HAP-1 (cell line): ENCODE measurements around the gene NTM.
A peak's percentile ranks its signal among the peaks of the same experiment; 100 is the strongest.

Experiments used
- DNase-seq, 2 experiments: peaks; one replicate each; pipeline ENCODE4 v3.0.0-alpha.2; 2016 to 2020; ENCODE audit warnings: low spot score in 2 of 2
- H3K27me3 ChIP-seq: fragments of 250-450 bp; sonication (Bioruptor Pico); 2 replicates; pipeline ENCODE4 v1.5.1; 2020; ENCODE audit warnings: low read depth, mild to moderate bottlenecking, moderate library complexity
- H3K36me3 ChIP-seq: fragments of 250-450 bp; sonication (Bioruptor Pico); replicated peaks from 2 replicates; pipeline ENCODE4 v1.5.1; 2020; ENCODE audit warnings: mild to moderate bottlenecking
- H3K4me1 ChIP-seq: fragments of 250-450 bp; sonication (Bioruptor Pico); 2 replicates; pipeline ENCODE4 v1.5.1; 2020; ENCODE audit warnings: mild to moderate bottlenecking
- H3K4me3 ChIP-seq: fragments of 250-450 bp; sonication (Bioruptor Pico); 2 replicates; pipeline ENCODE4 v1.5.1; 2020; ENCODE audit warnings: mild to moderate bottlenecking, moderate library complexity
- H3K9me3 ChIP-seq: fragments of 250-450 bp; sonication (Bioruptor Pico); 2 replicates; pipeline ENCODE4 v1.5.1; 2020; ENCODE audit warnings: mild to moderate bottlenecking, moderate library complexity
- in situ Hi-C: fragments of 300-500 bp; cut with MboI; formaldehyde crosslinking; loops from 3 replicates; pipeline ENCODE4 v1.14.3; 2020; ENCODE audit warnings: low sequenced_read_pairs, inconsistent platforms, mixed read lengths

The NTM gene

GRCh38 chr11:131855320-131855719 is 484.9 kb downstream of the NTM start:
- Histone ChIP-seq H3K36me3 (no peaks in the 10 kb centered on the region), H3K27me3 (no peaks in the 10 kb centered on the region), H3K4me3 (no peak overlapping the region), H3K9me3 (no peaks in the 10 kb centered on the region), H3K4me1 (no peaks in the 10 kb centered on the region)
- in situ Hi-C loops = no loop called here
- DNase-seq = no peak

GRCh38 chr11:131857246-131857645 is 486.8 kb downstream of the NTM start:
- Histone ChIP-seq H3K27me3 (no peaks in the 10 kb centered on the region), H3K9me3 (no peaks in the 10 kb centered on the region), H3K36me3 (no peaks in the 10 kb centered on the region), H3K4me1 (no peaks in the 10 kb centered on the region), H3K4me3 (no peak overlapping the region)
- no peak for DNase-seq
- in situ Hi-C loops = no loop called here

GRCh38 chr11:131858505-131858904 is 488.1 kb downstream of the NTM start:
- no peaks in the 10 kb centered on the region for H3K27me3 ChIP-seq
- H3K9me3 ChIP-seq = no peaks in the 10 kb centered on the region
- H3K4me1 ChIP-seq = no peaks in the 10 kb centered on the region
- no peaks in the 10 kb centered on the region for H3K36me3 ChIP-seq
- in situ Hi-C loops = no loop called here
- DNase-seq = no peak
- no peak overlapping the region for H3K4me3 ChIP-seq

DNA sequence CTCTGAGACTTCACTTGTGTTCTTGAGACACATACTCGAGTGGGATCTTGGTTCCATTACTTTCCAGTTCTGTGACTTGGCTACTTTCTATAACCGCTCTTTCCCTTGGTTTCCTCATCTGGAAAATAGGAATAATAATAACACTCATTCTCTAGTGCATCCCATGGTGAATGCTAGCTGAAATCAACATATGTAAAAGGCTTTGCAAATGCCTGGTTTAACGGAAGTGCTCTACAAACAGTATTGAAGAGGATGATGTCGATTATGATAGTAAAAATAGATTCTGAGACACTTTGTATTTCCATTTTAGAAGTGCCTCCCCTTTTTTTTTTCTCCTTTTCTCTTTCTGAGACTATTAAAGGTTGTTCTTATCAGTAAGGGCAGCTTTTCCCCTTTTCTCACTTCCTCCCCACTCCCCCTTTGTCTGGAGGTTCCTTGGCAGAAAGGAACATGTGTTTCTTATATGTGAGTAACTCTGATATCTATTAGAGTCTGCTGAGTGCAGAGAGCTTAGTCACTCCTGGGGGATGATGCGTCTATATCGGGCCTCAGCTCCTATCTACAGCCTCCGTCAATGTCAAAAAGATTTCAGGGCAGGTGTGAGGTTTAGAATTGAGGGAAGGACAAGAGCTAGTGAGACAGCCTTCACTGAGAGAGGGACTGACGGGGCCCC is 489.3 kb downstream of the NTM start:
- H3K4me1 ChIP-seq = no peaks in the 10 kb centered on the region
- H3K4me3 ChIP-seq = no peak overlapping the region
- DNase-seq = no peak
- no peaks in the 10 kb centered on the region for H3K9me3 ChIP-seq
- in situ Hi-C loops = no loop called here
- H3K27me3 ChIP-seq = no peaks in the 10 kb centered on the region
- H3K36me3 ChIP-seq = no peaks in the 10 kb centered on the region

DNA sequence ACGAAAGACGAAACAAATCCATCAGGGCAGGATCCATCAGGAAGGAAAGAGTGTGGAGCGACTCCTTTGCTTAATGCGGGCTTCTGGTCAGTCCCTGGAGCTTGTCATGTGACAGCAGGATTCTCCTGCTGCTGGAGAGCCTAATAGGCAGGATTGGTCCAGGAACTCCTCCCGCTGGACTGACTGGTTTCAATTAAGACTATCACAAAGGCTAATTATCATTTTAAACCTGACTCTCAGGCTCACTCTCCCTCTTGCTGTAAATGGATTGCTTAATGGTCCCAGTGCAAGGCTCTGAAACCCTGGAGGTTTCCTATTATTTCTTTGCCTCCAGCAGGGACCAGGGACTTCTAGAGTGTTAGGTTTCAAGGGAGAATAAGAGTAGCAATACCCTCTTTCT is 493.8 kb downstream of the NTM start:
- Histone ChIP-seq H3K4me1 (no peaks in the 10 kb centered on the region), H3K9me3 (no peaks in the 10 kb centered on the region), H3K27me3 (no peaks in the 10 kb centered on the region), H3K36me3 (no peaks in the 10 kb centered on the region), H3K4me3 (no peak overlapping the region)
- DNase-seq = no peak
- in situ Hi-C loops = no loop called here

GRCh38 chr11:131865860-131866259 is 495.4 kb downstream of the NTM start:
- Histone ChIP-seq H3K36me3 (no peaks in the 10 kb centered on the region), H3K4me1 (no peaks in the 10 kb centered on the region), H3K9me3 (no peaks in the 10 kb centered on the region), H3K27me3 (no peaks in the 10 kb centered on the region), H3K4me3 (no peak overlapping the region)
- no peak for DNase-seq
- in situ Hi-C loops = no loop called here

GRCh38 chr11:131866535-131867400 is 496.4 kb downstream of the NTM start:
- in situ Hi-C loops = no loop called here
- Histone ChIP-seq H3K36me3 (no peaks in the 10 kb centered on the region), H3K4me3 (no peak overlapping the region), H3K27me3 (no peaks in the 10 kb centered on the region), H3K4me1 (no peaks in the 10 kb centered on the region), H3K9me3 (no peaks in the 10 kb centered on the region)
- no peak for DNase-seq

- peak in 1 of 2 experiments; percentile 8 for DNase-seq
- Histone ChIP-seq H3K4me3 (no peak overlapping the region), H3K27me3 (no peaks in the 10 kb centered on the region), H3K9me3 (no peaks in the 10 kb centered on the region), H3K36me3 (no peaks in the 10 kb centered on the region), H3K4me1 (no peaks in the 10 kb centered on the region)
- in situ Hi-C loops = no loop called here
Measured at GRCh38 chr11:131867457-131868257, 497.2 kb downstream of the NTM start.

DNA sequence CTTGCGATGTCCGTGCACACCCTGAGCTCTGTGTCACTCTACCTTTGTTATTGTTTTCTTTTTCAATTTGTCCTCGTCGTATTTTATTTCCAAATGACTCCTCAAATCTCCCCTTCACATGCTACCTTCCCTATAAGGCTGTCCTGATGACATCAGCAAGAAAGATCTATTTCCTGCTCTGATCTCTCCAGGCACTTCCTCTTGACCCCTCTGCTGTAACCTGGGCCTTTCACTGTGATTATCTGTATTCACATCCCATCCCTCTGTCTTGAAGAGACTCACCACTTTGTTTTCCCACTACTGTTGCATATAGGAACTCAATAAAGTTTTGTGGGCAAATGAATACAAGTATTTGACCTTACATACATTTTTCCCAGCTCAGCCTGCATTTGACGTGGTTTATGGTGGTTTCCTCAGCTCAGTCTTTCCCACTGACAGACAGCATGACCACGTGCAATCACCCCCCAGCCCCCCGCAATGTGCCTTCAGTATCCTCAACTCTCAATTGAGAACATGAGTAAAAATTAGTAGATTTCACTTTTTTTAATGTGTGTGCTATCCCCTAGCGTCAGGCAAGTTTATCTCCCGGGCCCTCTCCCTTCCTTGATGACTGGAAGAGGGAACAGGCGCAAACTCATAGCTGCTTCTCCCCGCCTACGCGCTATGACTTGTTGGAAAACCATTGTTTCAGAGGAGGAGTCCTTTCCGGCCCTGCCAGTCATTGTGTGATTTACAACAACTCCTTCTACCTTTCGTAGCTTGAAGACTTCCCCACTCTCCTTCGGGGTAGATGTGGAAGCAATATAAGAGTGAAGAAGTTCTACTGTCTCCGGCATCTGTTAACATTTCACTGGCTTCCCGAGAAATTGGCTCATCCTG is 498.5 kb downstream of the NTM start:
- in situ Hi-C loops = no loop called here
- no peaks in the 10 kb centered on the region for H3K9me3 ChIP-seq
- no peaks in the 10 kb centered on the region for H3K27me3 ChIP-seq
- no peak overlapping the region for H3K4me3 ChIP-seq
- no peaks in the 10 kb centered on the region for H3K4me1 ChIP-seq
- no peaks in the 10 kb centered on the region for H3K36me3 ChIP-seq
- DNase-seq = no peak

GRCh38 chr11:131870305-131870704 is 499.9 kb downstream of the NTM start:
- H3K27me3 ChIP-seq = no peaks in the 10 kb centered on the region
- DNase-seq = no peak
- no peaks in the 10 kb centered on the region for H3K4me1 ChIP-seq
- no peaks in the 10 kb centered on the region for H3K36me3 ChIP-seq
- H3K9me3 ChIP-seq = no peaks in the 10 kb centered on the region
- H3K4me3 ChIP-seq = no peak overlapping the region
- in situ Hi-C loops = no loop called here

DNA sequence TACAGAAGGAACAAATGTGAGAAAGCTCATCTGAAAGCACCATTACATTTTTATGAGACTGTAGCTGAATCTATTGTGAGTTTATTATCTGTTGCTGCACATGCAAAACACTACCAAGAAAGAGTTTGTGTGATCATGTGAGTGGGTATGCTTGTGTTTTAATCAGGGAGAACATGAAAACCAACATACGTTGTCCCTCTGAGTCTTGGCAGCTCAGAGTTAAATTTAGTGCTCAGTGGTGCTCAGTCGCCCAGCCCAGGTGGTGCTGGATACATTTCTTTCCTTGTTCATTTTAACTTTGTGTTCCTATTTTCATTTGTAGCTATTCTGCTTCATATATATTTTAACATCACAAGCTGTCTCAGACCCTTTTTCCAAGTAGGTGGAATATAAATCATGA is 500.6 kb downstream of the NTM start:
- no peaks in the 10 kb centered on the region for H3K36me3 ChIP-seq
- in situ Hi-C loops = no loop called here
- no peaks in the 10 kb centered on the region for H3K27me3 ChIP-seq
- no peak for DNase-seq
- H3K4me3 ChIP-seq = no peak overlapping the region
- H3K9me3 ChIP-seq = no peaks in the 10 kb centered on the region
- H3K4me1 ChIP-seq = no peaks in the 10 kb centered on the region

DNA sequence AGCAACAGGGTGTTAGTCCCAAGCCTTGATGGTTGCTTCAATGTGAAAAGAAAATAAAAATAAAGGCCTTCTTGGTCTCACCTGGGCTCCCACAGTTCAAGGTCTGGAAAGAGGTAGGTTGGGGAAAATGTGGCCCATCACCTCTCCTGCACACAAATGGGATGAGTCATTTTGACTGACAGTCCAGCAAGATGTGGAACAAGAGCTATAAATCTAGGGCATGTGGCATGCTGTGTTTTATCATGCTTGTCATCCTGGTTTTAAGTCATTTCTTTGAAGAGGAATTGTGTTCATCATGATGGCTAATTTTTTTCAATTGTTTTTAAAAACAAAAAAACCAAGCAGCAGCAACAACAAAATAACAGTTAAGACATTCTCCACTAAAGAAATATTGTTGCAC is 503.7 kb downstream of the NTM start:
- DNase-seq = no peak
- Histone ChIP-seq H3K4me1 (no peaks in the 10 kb centered on the region), H3K9me3 (no peaks in the 10 kb centered on the region), H3K4me3 (no peak overlapping the region), H3K27me3 (no peaks in the 10 kb centered on the region), H3K36me3 (no peaks in the 10 kb centered on the region)
- in situ Hi-C loops = no loop called here

- no peaks in the 10 kb centered on the region for H3K27me3 ChIP-seq
- no peaks in the 10 kb centered on the region for H3K9me3 ChIP-seq
- in situ Hi-C loops = no loop called here
- H3K4me1 ChIP-seq = no peaks in the 10 kb centered on the region
- DNase-seq = no peak
- H3K4me3 ChIP-seq = no peak overlapping the region
- no peaks in the 10 kb centered on the region for H3K36me3 ChIP-seq
Measured at GRCh38 chr11:131875611-131876010, 505.2 kb downstream of the NTM start.
